Fibroblast of lung (primary cell): ENCODE results near the gene CLASP1.

Experiments
- EZH2 ChIP-seq: IDR thresholded peaks from 2 replicates; pipeline ENCODE4 v1.5.1; 2012; ENCODE audit warnings: low read length, control low read depth, mild to moderate bottlenecking; ENCODE audit errors: missing control alignments
- TF ChIP-seq, protein P1 (sequence below), 2 donors: IDR thresholded peaks in 1 of 2; conservative IDR thresholded peaks in 1 of 2; 1 replicate in 1 of 2; 2 replicates in 1 of 2; pipeline ENCODE4 v1.5.1; 2011 to 2012; ENCODE audit warnings: low read length in 2 of 2, control low read depth in 1 of 2, inconsistent platforms in 1 of 2, low read depth in 1 of 2, mild to moderate bottlenecking in 1 of 2

GRCh38 chr2:121504316-121504715 is 144.9 kb downstream of the CLASP1 start:
- TF ChIP-seq, protein P1, sequence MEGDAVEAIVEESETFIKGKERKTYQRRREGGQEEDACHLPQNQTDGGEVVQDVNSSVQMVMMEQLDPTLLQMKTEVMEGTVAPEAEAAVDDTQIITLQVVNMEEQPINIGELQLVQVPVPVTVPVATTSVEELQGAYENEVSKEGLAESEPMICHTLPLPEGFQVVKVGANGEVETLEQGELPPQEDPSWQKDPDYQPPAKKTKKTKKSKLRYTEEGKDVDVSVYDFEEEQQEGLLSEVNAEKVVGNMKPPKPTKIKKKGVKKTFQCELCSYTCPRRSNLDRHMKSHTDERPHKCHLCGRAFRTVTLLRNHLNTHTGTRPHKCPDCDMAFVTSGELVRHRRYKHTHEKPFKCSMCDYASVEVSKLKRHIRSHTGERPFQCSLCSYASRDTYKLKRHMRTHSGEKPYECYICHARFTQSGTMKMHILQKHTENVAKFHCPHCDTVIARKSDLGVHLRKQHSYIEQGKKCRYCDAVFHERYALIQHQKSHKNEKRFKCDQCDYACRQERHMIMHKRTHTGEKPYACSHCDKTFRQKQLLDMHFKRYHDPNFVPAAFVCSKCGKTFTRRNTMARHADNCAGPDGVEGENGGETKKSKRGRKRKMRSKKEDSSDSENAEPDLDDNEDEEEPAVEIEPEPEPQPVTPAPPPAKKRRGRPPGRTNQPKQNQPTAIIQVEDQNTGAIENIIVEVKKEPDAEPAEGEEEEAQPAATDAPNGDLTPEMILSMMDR (conservative IDR thresholded peaks at IDR 0.05 in 1 of 2, IDR thresholded peaks at IDR 0.05 in 1 of 2; ENCODE audit: low read depth in 1 of 2, low read length in 2 of 2): no peak
- TF ChIP-seq EZH2: no peak
